ENCODE measurements around the gene HSPB7. TPM values are rescaled to one million over a fixed set of nuclear protein-coding genes. Genes with fewer than 3 reads are reported as not detected.
"Not testable (repeated sequence)": the region's sequence is repeated elsewhere in the genome, so short reads cannot be mapped to it uniquely, and the experiment has no call there.

The HSPB7 gene
- total RNA-seq, 2 experiments from 2014 or later, result not detected

- Mint-ChIP-seq H3K27ac (no peak overlapping the region), H3K36me3 (no peaks in the 10 kb centered on the region), H3K4me3 (no peak overlapping the region), H3K4me1 (ENCODE audit: low read depth) (no peaks in the 10 kb centered on the region), H3K27me3 (peaks cover 11% of the 10 kb centered on the region), H3K9me3 (no peaks in the 10 kb centered on the region)
- intact Hi-C loops (cut with micrococcal nuclease), result no loop called here
- CTCF ChIA-PET, result interaction anchor here (0.9 to 1.1 kb wide), 2 partner anchors 9 to 255 kb away, joined by 3 to 4 read pairs; no protein-coding TSS in a partner anchor
- POLR2A ChIA-PET, result no interaction called here
- DNase-seq, result no peak
Measured at GRCh38 chr1:16046842-16047241, 29.0 kb upstream of the HSPB7 start.

- no peak for DNase-seq
- Mint-ChIP-seq H3K27ac (no peak overlapping the region), H3K4me3 (no peak overlapping the region), H3K9me3 (no peaks in the 10 kb centered on the region), H3K4me1 (ENCODE audit: low read depth) (no peaks in the 10 kb centered on the region), H3K27me3 (peaks cover 7% of the 10 kb centered on the region), H3K36me3 (no peaks in the 10 kb centered on the region)
- POLR2A ChIA-PET, result no interaction called here
- CTCF ChIA-PET, result interaction anchor here (1.0 to 1.1 kb wide), 2 partner anchors 29 to 36 kb away, joined by 3 read pairs; no protein-coding TSS in a partner anchor
- intact Hi-C loops (cut with micrococcal nuclease), result no loop called here
Measured at GRCh38 chr1:16043950-16044349, 26.1 kb upstream of the HSPB7 start.

DNA sequence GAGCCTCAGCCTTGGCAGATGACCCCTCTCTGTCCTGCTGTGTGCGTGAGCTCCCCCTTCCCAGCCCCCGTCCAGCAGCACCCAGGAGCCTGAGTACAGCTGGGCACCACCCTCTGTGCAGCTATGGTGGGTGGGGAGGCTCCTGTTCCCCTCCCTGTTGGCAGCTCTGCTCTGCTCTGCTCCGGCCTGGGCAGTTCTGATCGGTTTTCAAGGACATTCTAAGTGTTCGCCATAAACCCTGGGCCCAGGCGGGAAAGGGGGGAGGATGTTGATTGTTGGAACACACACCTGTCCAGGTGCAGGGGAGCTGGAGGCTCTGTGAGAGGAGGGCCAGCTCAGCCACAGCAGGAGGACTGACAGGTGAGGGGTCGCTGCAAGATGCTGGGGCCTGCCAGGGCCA lies 25.7 kb upstream of the HSPB7 start, which contains the start of gene CLCNKB:
TSS of gene CLCNKB (plus strand) at position 262 of the 400 bp plus-strand sequence. CDS start 711 bp downstream, outside the sequence.
- H3K9me3 Mint-ChIP-seq, result no peaks in the 10 kb centered on the region
- no peak within 1 kb of the TSS for H3K4me3 Mint-ChIP-seq
- CTCF ChIA-PET, result interaction anchor here (1.0 kb wide), 1 partner anchor 29 kb away, joined by 3 read pairs; no protein-coding TSS in a partner anchor
- intact Hi-C loops (cut with micrococcal nuclease), result no loop called here
- no peak within 1 kb of the TSS for H3K27ac Mint-ChIP-seq
- POLR2A ChIA-PET, result no interaction called here
- H3K36me3 Mint-ChIP-seq, result no peaks in the 10 kb centered on the region
- DNase-seq, result no peak
- H3K4me1 Mint-ChIP-seq (ENCODE audit: low read depth), result no peaks in the 10 kb centered on the region
- peaks cover 7% of the 10 kb centered on the region for H3K27me3 Mint-ChIP-seq

GRCh38 chr1:16042654-16043053 lies 24.8 kb upstream of the HSPB7 start:
- intact Hi-C loops (cut with micrococcal nuclease), result not testable (repeated sequence)

GRCh38 chr1:16042096-16042495 lies 24.3 kb upstream of the HSPB7 start:
- intact Hi-C loops (cut with micrococcal nuclease), result no loop called here
- H3K27ac Mint-ChIP-seq, result no peak overlapping the region
- H3K27me3 Mint-ChIP-seq, result peaks cover 4% of the 10 kb centered on the region
- H3K4me3 Mint-ChIP-seq, result no peak overlapping the region
- no peaks in the 10 kb centered on the region for H3K9me3 Mint-ChIP-seq
- no peaks in the 10 kb centered on the region for H3K4me1 Mint-ChIP-seq (ENCODE audit: low read depth)
- CTCF ChIA-PET, result interaction anchor here (1.5 kb wide), 1 partner anchor 250 kb away, joined by 6 read pairs; no protein-coding TSS in a partner anchor
- POLR2A ChIA-PET, result no interaction called here
- DNase-seq, result no peak
- H3K36me3 Mint-ChIP-seq, result no peaks in the 10 kb centered on the region

More at GRCh38 chr1:16042654-16043053, 24.8 kb upstream of the HSPB7 start:
- H3K4me1 Mint-ChIP-seq (ENCODE audit: low read depth); H3K36me3 Mint-ChIP-seq; POLR2A ChIA-PET; H3K27me3 Mint-ChIP-seq; H3K4me3 Mint-ChIP-seq; DNase-seq; H3K9me3 Mint-ChIP-seq; H3K27ac Mint-ChIP-seq; CTCF ChIA-PET: not testable (repeated sequence)

DNA sequence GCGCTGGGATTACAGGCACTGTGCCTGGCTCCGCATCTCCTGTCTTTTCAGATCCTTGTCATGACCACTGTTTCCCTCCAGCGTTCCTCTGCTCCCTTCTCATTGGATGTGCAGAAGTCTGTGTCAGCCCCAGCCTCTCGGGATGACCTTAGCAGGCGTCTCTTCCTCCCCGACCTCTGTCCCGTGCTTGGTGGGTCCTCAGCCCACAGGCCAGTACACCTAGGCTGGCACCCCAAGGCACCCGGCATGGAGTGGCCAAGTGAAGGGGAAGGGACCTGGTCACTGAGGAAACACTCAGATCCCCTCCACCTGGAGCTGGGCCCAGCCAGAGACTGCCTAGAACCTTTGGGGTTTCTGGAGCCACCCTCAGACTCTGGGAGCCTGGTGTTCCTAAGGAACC lies 23.4 kb upstream of the HSPB7 start:
- Mint-ChIP-seq H3K27ac (no peak overlapping the region), H3K36me3 (no peaks in the 10 kb centered on the region), H3K4me3 (no peak overlapping the region), H3K9me3 (no peaks in the 10 kb centered on the region), H3K27me3 (peaks cover 4% of the 10 kb centered on the region), H3K4me1 (ENCODE audit: low read depth) (no peaks in the 10 kb centered on the region)
- CTCF ChIA-PET, result interaction anchor here (1.5 kb wide), 1 partner anchor 249 kb away, joined by 6 read pairs; no protein-coding TSS in a partner anchor
- POLR2A ChIA-PET, result no interaction called here
- no peak for DNase-seq
- intact Hi-C loops (cut with micrococcal nuclease), result no loop called here

DNA sequence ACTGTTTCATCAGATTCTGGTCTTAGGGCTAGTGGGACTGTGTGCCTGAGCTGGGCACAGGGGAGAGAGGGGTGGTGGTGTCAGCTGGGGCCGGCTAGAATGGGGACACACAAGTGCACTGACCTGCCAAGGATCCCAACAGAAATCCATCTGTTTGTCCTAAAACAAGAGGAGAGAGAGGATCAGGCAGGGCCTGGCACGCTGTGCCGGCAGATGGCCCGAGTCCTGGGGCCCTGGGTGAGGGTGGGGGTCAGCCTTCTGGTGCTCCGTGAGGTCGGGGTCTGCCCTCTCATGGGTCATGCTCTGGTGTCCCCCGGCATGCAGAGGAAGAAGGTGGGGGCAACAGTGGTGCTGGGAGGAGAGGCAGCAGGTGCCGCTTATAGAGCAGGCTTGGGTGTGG lies 22.0 kb upstream of the HSPB7 start:
- intact Hi-C loops (cut with micrococcal nuclease); H3K4me3 Mint-ChIP-seq; H3K27ac Mint-ChIP-seq; H3K36me3 Mint-ChIP-seq; H3K9me3 Mint-ChIP-seq; CTCF ChIA-PET; DNase-seq; H3K4me1 Mint-ChIP-seq (ENCODE audit: low read depth); H3K27me3 Mint-ChIP-seq; POLR2A ChIA-PET: not testable (repeated sequence)

DNA sequence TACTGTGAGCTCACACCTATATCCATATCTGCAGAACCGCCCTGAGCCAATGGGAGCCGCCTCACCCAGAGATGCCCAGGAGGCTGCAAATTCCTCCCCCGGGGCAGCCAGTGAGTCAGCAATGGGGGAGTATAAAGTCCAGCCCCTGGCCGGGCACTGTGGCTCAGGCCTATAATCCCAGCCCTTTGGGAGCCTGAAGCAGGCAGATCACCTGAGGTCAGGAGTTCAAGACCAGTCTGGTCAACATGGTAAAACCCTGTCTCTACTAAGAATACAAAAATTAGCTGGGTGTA lies 20.7 kb upstream of the HSPB7 start:
- no peaks in the 10 kb centered on the region for H3K4me1 Mint-ChIP-seq (ENCODE audit: low read depth)
- no peak overlapping the region for H3K27ac Mint-ChIP-seq
- H3K36me3 Mint-ChIP-seq, result no peaks in the 10 kb centered on the region
- no peak overlapping the region for H3K4me3 Mint-ChIP-seq
- peaks cover 4% of the 10 kb centered on the region for H3K27me3 Mint-ChIP-seq
- POLR2A ChIA-PET, result no interaction called here
- intact Hi-C loops (cut with micrococcal nuclease), result no loop called here
- DNase-seq, result no peak
- CTCF ChIA-PET, result no interaction called here
- no peaks in the 10 kb centered on the region for H3K9me3 Mint-ChIP-seq

- ChIA-PET POLR2A (interaction anchor here (1.0 kb wide), 1 partner anchor 22 kb away, joined by 3 read pairs; no protein-coding TSS in a partner anchor), CTCF (interaction anchor here (1.5 to 1.7 kb wide), 2 partner anchors 22 to 26 kb away, joined by 3 to 4 read pairs; no protein-coding TSS in a partner anchor)
- H3K4me1 Mint-ChIP-seq (ENCODE audit: low read depth); H3K27me3 Mint-ChIP-seq; intact Hi-C loops (cut with micrococcal nuclease); H3K9me3 Mint-ChIP-seq; H3K36me3 Mint-ChIP-seq; H3K27ac Mint-ChIP-seq; H3K4me3 Mint-ChIP-seq; DNase-seq: not testable (repeated sequence)
Measured at GRCh38 chr1:16036461-16036860, 18.6 kb upstream of the HSPB7 start.

- DNase-seq; H3K36me3 Mint-ChIP-seq; H3K9me3 Mint-ChIP-seq; H3K4me1 Mint-ChIP-seq (ENCODE audit: low read depth); CTCF ChIA-PET; H3K4me3 Mint-ChIP-seq; H3K27ac Mint-ChIP-seq; POLR2A ChIA-PET: not testable (repeated sequence)
- peaks cover 15% of the 10 kb centered on the region for H3K27me3 Mint-ChIP-seq
- intact Hi-C loops (cut with micrococcal nuclease), result loop anchor here (1.0 kb wide), 1 partner anchor 24 kb away; no protein-coding TSS in a partner anchor
Measured at GRCh38 chr1:16033103-16033632, 15.3 kb upstream of the HSPB7 start.

- intact Hi-C loops (cut with micrococcal nuclease), result loop anchor here (1.0 kb wide), 1 partner anchor 23 kb away; no protein-coding TSS in a partner anchor
- peaks cover 20% of the 10 kb centered on the region for H3K27me3 Mint-ChIP-seq
- peak; percentile 76 for DNase-seq
- ChIA-PET CTCF (interaction anchor here (0.6 to 1.6 kb wide), 3 partner anchors 18 to 241 kb away, joined by 3 to 8 read pairs (median 4); no protein-coding TSS in a partner anchor), POLR2A (no interaction called here)
- H3K27ac Mint-ChIP-seq, result no peak overlapping the region
- no peak overlapping the region for H3K4me3 Mint-ChIP-seq
- no peaks in the 10 kb centered on the region for H3K9me3 Mint-ChIP-seq
- H3K4me1 Mint-ChIP-seq (ENCODE audit: low read depth), result no peaks in the 10 kb centered on the region
- no peaks in the 10 kb centered on the region for H3K36me3 Mint-ChIP-seq
Measured at GRCh38 chr1:16032388-16033102, 14.7 kb upstream of the HSPB7 start.

GRCh38 chr1:16031551-16031950 lies 13.7 kb upstream of the HSPB7 start:
- Mint-ChIP-seq H3K4me3 (no peak overlapping the region), H3K27me3 (peaks cover 20% of the 10 kb centered on the region), H3K36me3 (no peaks in the 10 kb centered on the region), H3K27ac (no peak overlapping the region), H3K4me1 (ENCODE audit: low read depth) (no peaks in the 10 kb centered on the region), H3K9me3 (no peaks in the 10 kb centered on the region)
- intact Hi-C loops (cut with micrococcal nuclease), result no loop called here
- ChIA-PET POLR2A (no interaction called here), CTCF (interaction anchor here (0.6 to 1.6 kb wide), 4 partner anchors 17 to 240 kb away, joined by 3 to 8 read pairs (median 4); no protein-coding TSS in a partner anchor)
- no peak for DNase-seq

DNA sequence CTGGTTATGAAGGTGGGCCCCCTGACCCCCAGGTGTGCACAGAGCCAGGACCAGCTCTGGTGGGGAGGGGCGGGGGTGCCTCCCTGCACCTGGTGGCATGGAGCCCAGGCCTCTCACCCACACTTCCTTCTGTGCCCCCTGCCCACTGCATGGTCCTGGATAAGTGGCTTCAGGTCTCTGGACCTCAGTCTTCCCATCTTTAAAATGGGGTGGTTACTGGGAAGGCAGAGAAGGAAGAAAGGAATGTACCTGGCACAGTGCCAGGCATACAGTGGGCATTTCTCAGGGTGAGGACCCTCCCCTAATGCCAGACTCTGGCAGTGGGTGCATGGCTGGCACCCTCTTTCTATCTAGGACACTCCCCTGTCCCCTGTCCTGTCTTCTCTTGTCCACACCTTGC lies 11.4 kb upstream of the HSPB7 start:
- H3K4me1 Mint-ChIP-seq (ENCODE audit: low read depth), result no peaks in the 10 kb centered on the region
- peaks cover 20% of the 10 kb centered on the region for H3K27me3 Mint-ChIP-seq
- H3K36me3 Mint-ChIP-seq, result no peaks in the 10 kb centered on the region
- no peak overlapping the region for H3K4me3 Mint-ChIP-seq
- no peak for DNase-seq
- ChIA-PET POLR2A (no interaction called here), CTCF (no interaction called here)
- no peak overlapping the region for H3K27ac Mint-ChIP-seq
- H3K9me3 Mint-ChIP-seq, result no peaks in the 10 kb centered on the region
- intact Hi-C loops (cut with micrococcal nuclease), result no loop called here

Measured in activated CD4-positive, alpha-beta memory T cell treated with anti-CD3 and anti-CD28 coated beads for 36 hours (primary cell).